AG09319 (cell line): ENCODE measurements around the gene TGFBR3L.
A peak's percentile ranks its signal among the peaks of the same experiment; 100 is the strongest.

Experiments
- DNase-seq: peaks from one replicate; pipeline ENCODE4 v3.0.0-alpha.2; 2010; ENCODE audit warnings: low read depth; ENCODE audit errors: extremely low read depth
- TF ChIP-seq, protein P1 (sequence below): IDR thresholded peaks from 2 replicates; pipeline ENCODE4 v1.5.1; 2011; ENCODE audit warnings: low read depth, mild to moderate bottlenecking, inconsistent platforms, low read length, moderate library complexity

TGFBR3L gene

DNA sequence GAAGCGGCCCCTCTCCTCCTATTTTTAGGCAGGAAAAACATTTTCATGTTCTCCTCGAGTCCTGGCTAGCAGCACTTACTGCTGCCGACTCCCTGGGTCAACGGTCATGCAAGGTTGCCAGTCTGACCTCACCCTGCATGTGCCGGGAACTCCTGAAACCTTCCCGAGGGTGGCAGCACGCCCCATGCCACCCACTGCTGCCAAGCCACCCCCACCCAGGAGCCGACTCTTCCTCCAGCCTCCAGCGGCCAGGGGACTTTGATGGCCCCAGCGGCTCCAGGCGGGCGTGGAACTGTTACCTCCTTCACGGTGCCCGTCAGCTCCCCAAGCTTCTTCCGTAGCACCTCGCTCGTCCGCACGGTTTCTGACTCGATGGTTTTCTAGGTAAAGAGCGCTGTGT, 20.1 kb downstream of the TGFBR3L start:
- TF ChIP-seq, protein P1, sequence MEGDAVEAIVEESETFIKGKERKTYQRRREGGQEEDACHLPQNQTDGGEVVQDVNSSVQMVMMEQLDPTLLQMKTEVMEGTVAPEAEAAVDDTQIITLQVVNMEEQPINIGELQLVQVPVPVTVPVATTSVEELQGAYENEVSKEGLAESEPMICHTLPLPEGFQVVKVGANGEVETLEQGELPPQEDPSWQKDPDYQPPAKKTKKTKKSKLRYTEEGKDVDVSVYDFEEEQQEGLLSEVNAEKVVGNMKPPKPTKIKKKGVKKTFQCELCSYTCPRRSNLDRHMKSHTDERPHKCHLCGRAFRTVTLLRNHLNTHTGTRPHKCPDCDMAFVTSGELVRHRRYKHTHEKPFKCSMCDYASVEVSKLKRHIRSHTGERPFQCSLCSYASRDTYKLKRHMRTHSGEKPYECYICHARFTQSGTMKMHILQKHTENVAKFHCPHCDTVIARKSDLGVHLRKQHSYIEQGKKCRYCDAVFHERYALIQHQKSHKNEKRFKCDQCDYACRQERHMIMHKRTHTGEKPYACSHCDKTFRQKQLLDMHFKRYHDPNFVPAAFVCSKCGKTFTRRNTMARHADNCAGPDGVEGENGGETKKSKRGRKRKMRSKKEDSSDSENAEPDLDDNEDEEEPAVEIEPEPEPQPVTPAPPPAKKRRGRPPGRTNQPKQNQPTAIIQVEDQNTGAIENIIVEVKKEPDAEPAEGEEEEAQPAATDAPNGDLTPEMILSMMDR, result no peak
- DNase-seq, result no peak

DNA sequence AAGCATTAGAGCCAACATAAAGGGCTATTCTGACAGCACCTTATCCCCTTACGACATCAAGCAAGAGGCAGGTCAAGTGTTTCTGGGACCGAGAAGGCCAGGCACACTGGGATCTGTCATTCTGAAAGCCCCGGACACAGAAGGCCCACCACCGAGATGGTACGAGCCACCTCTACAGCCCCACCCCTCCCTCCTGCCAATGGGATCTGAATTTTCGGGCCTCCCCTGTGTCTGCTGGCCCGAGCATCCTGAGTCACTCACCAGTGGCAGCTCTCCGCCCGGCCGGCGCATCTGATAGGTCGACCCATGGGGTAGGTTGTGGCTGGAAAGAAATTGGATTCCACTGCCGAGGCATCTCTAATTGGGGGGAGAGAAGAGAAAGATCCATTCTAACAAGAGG, 26.2 kb downstream of the TGFBR3L start:
- no peak for DNase-seq
- TF ChIP-seq, protein P1, result no peak

DNA sequence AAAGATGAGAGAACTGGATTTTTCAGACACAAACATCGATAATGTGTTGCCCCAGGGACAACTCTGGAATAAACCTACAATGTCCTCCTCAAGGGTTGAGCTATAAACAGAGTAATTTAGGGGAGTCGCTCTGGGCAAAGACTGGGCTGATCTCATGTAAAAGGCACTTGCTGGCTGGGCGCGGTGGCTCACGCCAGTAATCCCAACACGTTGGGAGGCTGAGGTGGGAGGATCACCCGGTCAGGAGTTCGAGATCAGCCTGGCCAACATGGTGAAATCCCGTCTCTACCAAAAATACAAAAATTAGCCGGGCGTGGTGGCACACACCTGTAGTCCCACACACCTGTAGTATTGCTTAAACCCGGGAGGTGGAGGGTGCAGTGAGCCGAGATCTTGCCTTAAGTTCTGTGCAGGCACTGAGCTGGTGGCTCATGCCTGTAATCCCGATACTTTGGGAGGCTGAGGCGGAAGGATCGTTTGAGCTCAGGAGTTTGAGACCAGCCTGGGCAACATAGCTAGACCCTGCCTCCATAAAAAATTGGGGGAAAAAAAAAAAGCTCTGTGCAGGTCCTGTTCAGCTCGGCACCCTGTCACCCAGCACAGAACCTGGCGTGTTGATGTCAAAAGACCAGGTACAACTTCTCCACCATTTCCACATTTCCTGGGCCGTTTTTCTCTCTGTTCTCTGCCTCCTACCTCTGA, 27.4 kb downstream of the TGFBR3L start:
- TF ChIP-seq, protein P1, result no peak

DNA sequence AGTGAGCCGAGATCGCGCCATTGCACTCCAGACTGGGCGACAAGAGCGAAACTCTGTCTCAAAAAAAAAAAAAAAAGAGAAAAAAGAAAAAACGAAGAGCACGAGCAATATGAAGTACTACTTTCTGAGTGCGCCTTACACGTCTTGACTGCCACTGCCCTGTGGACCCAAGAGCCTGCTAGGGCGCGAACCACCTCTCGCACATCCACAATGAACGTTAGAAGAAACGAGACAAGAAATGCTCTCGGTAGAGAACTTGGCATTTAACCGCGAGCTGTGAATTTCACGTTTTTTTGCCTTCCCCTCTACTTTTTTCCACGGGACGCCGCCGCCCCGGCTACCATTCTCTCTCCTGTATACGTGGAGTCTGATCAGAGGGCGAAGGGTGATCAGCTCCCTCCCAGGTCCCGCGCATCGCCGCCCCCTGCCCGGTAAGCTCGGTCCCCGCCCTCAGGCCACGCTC, 28.4 kb downstream of the TGFBR3L start:
- no peak for DNase-seq
- TF ChIP-seq, protein P1, result no peak

More for the DNA sequence above, 27.4 kb downstream of the TGFBR3L start:
- no peak for DNase-seq

DNA sequence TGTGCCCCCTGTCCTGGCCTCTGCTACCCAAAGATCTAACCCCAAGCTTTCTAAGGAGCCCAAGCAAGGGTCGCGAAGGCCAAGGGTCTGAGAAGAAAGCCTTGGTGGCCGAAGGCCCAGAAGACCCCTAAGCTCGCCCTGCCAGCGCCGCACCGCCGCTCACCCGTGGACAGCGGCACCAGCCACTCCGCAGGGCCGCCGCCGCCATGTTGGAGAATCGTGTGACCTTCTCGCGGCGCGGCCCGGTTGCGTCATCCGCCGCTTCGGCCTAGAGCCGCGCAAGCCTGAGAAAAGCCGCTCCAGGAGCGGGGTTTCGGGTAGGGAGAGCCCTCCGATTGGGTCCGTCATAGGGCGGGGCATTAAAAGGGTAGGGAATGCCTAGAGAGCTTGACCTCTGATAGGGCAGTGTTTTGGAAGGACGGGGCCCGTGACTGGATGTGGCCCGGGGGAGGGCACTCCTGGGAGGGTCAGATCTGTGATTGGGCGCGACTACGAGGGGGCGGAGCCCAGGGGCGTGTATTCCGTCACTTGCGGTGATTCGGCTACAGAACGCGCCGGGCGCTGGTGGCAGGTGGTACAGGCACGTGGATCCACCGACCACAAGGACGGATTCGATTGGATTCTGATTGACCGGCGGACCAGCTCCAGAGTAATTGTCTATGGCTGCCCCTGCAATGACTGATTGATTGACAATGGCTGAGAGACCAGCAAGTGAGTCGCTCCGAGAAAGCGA, 29.0 kb downstream of the TGFBR3L start, which contains the start of gene TIMM44:
Gene TIMM44, minus strand, starts transcription at position 223 of the 733 bp plus-strand sequence. Its CDS starts 15 bp downstream, at position 208.
- TF ChIP-seq, protein P1, result no peak

DNA sequence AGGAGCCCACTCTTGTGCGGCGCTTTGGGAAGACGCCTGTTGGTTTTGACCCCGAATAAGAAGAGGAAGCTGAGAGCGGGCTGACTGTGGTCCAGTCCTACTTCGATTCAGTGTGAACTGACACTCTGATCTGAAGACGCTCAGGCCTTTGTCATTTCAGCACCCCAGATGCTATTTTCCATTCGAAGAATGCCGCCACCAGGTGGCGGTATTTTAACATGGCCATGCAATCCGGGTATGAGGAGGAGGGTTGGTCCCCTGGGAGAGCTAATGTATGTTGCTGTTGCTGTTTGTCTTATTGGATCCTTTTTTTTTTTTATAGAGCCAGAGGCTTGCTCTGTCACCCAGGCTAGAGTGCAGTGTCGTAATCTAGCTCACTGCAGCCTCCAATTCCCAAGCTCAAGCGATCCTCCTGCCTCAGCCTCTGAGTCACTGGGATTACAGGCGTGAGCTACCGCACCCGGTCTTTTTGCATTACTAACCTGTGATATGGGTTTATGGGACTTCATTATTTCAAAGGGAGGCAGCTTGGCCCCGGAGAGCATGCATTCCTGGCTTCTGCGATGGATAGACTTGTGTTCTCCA, 29.6 kb downstream of the TGFBR3L start:
- TF ChIP-seq, protein P1, result peak; percentile 70
- DNase-seq, result peak; percentile 72

More for the DNA sequence above, 29.0 kb downstream of the TGFBR3L start, which contains the start of gene TIMM44:
- DNase-seq, result peak; percentile 98
